Endodermal cell (in vitro differentiated cells): ENCODE results near the gene FUBP1. TPM values are rescaled to one million over a fixed set of nuclear protein-coding genes. Genes with fewer than 3 reads are reported as not detected.

Source experiments
- DNase-seq: peaks from one replicate; pipeline ENCODE4 v3.0.0-alpha.2; 2017
- H3K27ac ChIP-seq: 2 replicates; pipeline ENCODE4 v1.5.1; 2013; ENCODE audit warnings: mild to moderate bottlenecking, low read depth, low read length, moderate library complexity
- H3K27me3 ChIP-seq: 2 replicates; pipeline ENCODE4 v1.6.1; 2013; ENCODE audit warnings: mild to moderate bottlenecking, low read length, moderate library complexity; ENCODE audit not compliant: insufficient read depth, control insufficient read depth, poor library complexity, severe bottlenecking
- H3K36me3 ChIP-seq: 2 replicates; pipeline ENCODE4 v1.7.0; 2013; ENCODE audit warnings: mild to moderate bottlenecking, low read length, moderate library complexity; ENCODE audit not compliant: control insufficient read depth, insufficient read depth
- H3K4me1 ChIP-seq: one replicate; pipeline ENCODE4 v1.7.0; 2013; ENCODE audit warnings: low read length; ENCODE audit not compliant: control insufficient read depth, insufficient read depth
- H3K4me3 ChIP-seq: 2 replicates; pipeline ENCODE4 v1.5.1; 2013; ENCODE audit warnings: mild to moderate bottlenecking, low read length, moderate library complexity
- H3K9ac ChIP-seq: 2 replicates; pipeline ENCODE4 v1.6.1; 2013; ENCODE audit warnings: mild to moderate bottlenecking, low read length, moderate library complexity; ENCODE audit not compliant: poor library complexity, severe bottlenecking; ENCODE audit errors: extremely low read depth
- H3K9me3 ChIP-seq: 2 replicates; pipeline ENCODE4 v1.6.1; 2013; ENCODE audit warnings: mild to moderate bottlenecking, low read length, moderate library complexity; ENCODE audit not compliant: control insufficient read depth
- H3K27ac Mint-ChIP-seq: 2 replicates; pipeline ENCODE4 v1.8.0; 2020; ENCODE audit warnings: mixed read lengths
- H3K27me3 Mint-ChIP-seq: 2 replicates; pipeline ENCODE4 v1.8.0; 2021; ENCODE audit warnings: mild to moderate bottlenecking, mixed read lengths; ENCODE audit not compliant: insufficient read depth
- H3K36me3 Mint-ChIP-seq: 2 replicates; pipeline ENCODE4 v1.8.0; 2020; ENCODE audit warnings: low read depth, mixed read lengths
- H3K4me1 Mint-ChIP-seq: 2 replicates; pipeline ENCODE4 v1.8.0; 2020; ENCODE audit warnings: mixed read lengths
- H3K4me3 Mint-ChIP-seq: 2 replicates; pipeline ENCODE4 v1.8.0; 2020; ENCODE audit warnings: mild to moderate bottlenecking, moderate library complexity, mixed read lengths
- H3K9me3 Mint-ChIP-seq: 2 replicates; pipeline ENCODE4 v1.8.0; 2020; ENCODE audit warnings: mild to moderate bottlenecking, mixed read lengths
- CTCF ChIP-seq: fragments of 200-600 bp; sonication (generic); conservative IDR thresholded peaks from 2 replicates; pipeline ENCODE4 v1.5.0; 2021; ENCODE audit warnings: antibody characterized with exemption, mild to moderate bottlenecking
- WGBS, 2 experiments: methylation state at CpG; one replicate each; pipeline versions ENCODE4 v1.1.5 to v1.1.7; 2013; ENCODE audit warnings: missing lambda C conversion rate in 2 of 2, mixed read lengths in 1 of 2; ENCODE audit not compliant: insufficient coverage in 1 of 2, insufficient read length in 1 of 2; 5-methylcytosine and 5-hydroxymethylcytosine counted together
- total RNA-seq, 2 donors: library from RNA; stranded (reverse); fragmentation: NEBNext Ultra II Directional in 1 of 2; extraction: Animal tissue kit (Norgen Biotek cat#: 25700) in 1 of 2; gene quantifications; 2 replicates in 1 of 2; 3 replicates in 1 of 2; pipeline ENCODE4 v1.2.1, GENCODE V29; 2021

The FUBP1 gene
- total RNA-seq, 2 donors from 2014 or later: 220 to 242 TPM

GRCh38 chr1:77975907-77976306 is 3.0 kb downstream of the FUBP1 start:
- peak overlapping the region; percentile 5 for H3K27ac Mint-ChIP-seq
- DNase-seq: no peak
- peaks cover 37% of the 10 kb centered on the region for H3K36me3 Mint-ChIP-seq
- no peak overlapping the region for H3K4me3 Mint-ChIP-seq
- Histone ChIP-seq H3K9ac (no peak overlapping the region), H3K27me3 (no peaks in the 10 kb centered on the region), H3K4me3 (peak overlapping the region; percentile 99), H3K4me1 (no peaks in the 10 kb centered on the region), H3K36me3 (peaks cover 46% of the 10 kb centered on the region), H3K27ac (no peak overlapping the region), H3K9me3 (no peaks in the 10 kb centered on the region)
- no peaks in the 10 kb centered on the region for H3K27me3 Mint-ChIP-seq
- H3K4me1 Mint-ChIP-seq: peaks cover 29% of the 10 kb centered on the region
- H3K9me3 Mint-ChIP-seq: no peaks in the 10 kb centered on the region
- WGBS, 2 experiments: 50 to 72% methylated on average over 1 to 2 of the region's 2 CpGs
- no peak for TF ChIP-seq CTCF

GRCh38 chr1:77975386-77975785 is 3.5 kb downstream of the FUBP1 start:
- Mint-ChIP-seq H3K4me3 (no peak overlapping the region), H3K9me3 (no peaks in the 10 kb centered on the region), H3K27ac (peak overlapping the region; percentile 23), H3K4me1 (peaks cover 25% of the 10 kb centered on the region), H3K27me3 (no peaks in the 10 kb centered on the region), H3K36me3 (peaks cover 41% of the 10 kb centered on the region)
- no peak for DNase-seq
- Histone ChIP-seq H3K4me3 (peak overlapping the region; percentile 99), H3K9ac (no peak overlapping the region), H3K9me3 (no peaks in the 10 kb centered on the region), H3K4me1 (no peaks in the 10 kb centered on the region), H3K36me3 (peaks cover 51% of the 10 kb centered on the region), H3K27me3 (no peaks in the 10 kb centered on the region), H3K27ac (no peak overlapping the region)
- WGBS, 2 experiments: 94% methylated on average over 3 of the region's 4 CpGs; no CpG with 5 or more reads in 1 of the 2 experiments
- no peak for TF ChIP-seq CTCF

- no peak for DNase-seq
- no peaks in the 10 kb centered on the region for H3K27me3 ChIP-seq
- Mint-ChIP-seq H3K27ac (peak overlapping the region; percentile 40), H3K4me3 (no peak overlapping the region), H3K9me3 (no peaks in the 10 kb centered on the region), H3K27me3 (no peaks in the 10 kb centered on the region), H3K36me3 (peaks cover 64% of the 10 kb centered on the region), H3K4me1 (peaks cover 30% of the 10 kb centered on the region)
- H3K36me3 ChIP-seq: peaks cover 76% of the 10 kb centered on the region
- H3K9ac ChIP-seq: no peak overlapping the region
- no peak overlapping the region for H3K27ac ChIP-seq
- no peaks in the 10 kb centered on the region for H3K9me3 ChIP-seq
- H3K4me1 ChIP-seq: peaks cover 7% of the 10 kb centered on the region
- WGBS, 2 experiments: 68 to 77% methylated on average over 2 to 3 of the region's 3 CpGs
- no peak overlapping the region for H3K4me3 ChIP-seq
- no peak for TF ChIP-seq CTCF
Observed at GRCh38 chr1:77972080-77972479, 6.8 kb downstream of the FUBP1 start.
